Esophagus muscularis mucosa (tissue), 4 donors: ENCODE measurements around the gene PDK4.

Source experiments
- CTCF ChIP-seq, 3 experiments: fragments of 200-600 bp in 2 of 3; fragments of 450-650 bp in 1 of 3; sonication (generic) in 2 of 3; IDR thresholded peaks; one replicate each; pipeline ENCODE4 v1.5.1; 2017 to 2019; ENCODE audit warnings: antibody characterized with exemption in 3 of 3, mild to moderate bottlenecking in 2 of 3, moderate library complexity in 1 of 3
- EP300 ChIP-seq: sonication (generic); formaldehyde crosslinking; IDR thresholded peaks from one replicate; pipeline ENCODE4 v1.6.1; 2017; ENCODE audit warnings: antibody characterized with exemption
- POLR2A ChIP-seq: fragments of 450-650 bp; IDR thresholded peaks from one replicate; pipeline ENCODE4 v1.6.1; 2017; ENCODE audit warnings: antibody characterized with exemption, moderate library complexity, mild to moderate bottlenecking, low read depth
- POLR2AphosphoS5 ChIP-seq, 2 donors: sonication (generic); formaldehyde crosslinking; IDR thresholded peaks; one replicate each; pipeline ENCODE4 v1.6.1; 2017; ENCODE audit warnings: antibody characterized with exemption in 2 of 2

- TF ChIP-seq CTCF (IDR thresholded peaks at IDR 0.05) (no peak), EP300 (no peak), POLR2A (no peak), POLR2AphosphoS5 (IDR thresholded peaks at IDR 0.05) (no peak)
These were observed 24.3 kb upstream of the PDK4 start for GRCh38 chr7:95620631-95621030.
